Measurements from ENCODE around the gene RANBP9. TPM values are rescaled to one million over a fixed set of nuclear protein-coding genes. Genes with fewer than 3 reads are reported as not detected.

The RANBP9 gene
- total RNA-seq, 2 experiments from 2014 or later, result 53.3 to 56.2 TPM

DNA sequence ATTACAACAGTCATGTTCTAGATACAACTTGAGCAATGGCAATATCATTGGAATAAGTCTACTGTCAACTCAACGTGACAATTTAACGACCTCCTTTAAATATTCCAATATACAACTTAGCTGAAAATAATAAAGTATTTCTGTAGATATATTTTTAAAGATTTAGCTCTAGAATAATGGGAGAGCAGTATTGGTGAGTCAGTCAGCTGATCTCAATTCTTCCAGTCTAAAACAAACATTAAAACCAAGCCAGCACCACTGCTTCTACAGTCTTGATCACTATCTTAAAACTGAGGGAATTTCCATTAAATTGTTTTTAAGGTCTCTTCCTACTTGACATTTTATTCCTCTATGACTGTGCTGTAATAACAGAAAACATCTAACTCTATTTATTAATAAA, 58.3 kb downstream of the RANBP9 start:
- ChIA-PET CTCF (interaction anchor here (0.6 to 1.3 kb wide), 3 partner anchors 28 to 142 kb away, joined by 3 to 6 read pairs (median 4); no protein-coding TSS in a partner anchor), POLR2A (interaction anchor here (1.5 kb wide), 1 partner anchor 57 kb away, joined by 4 read pairs; no protein-coding TSS in a partner anchor)

DNA sequence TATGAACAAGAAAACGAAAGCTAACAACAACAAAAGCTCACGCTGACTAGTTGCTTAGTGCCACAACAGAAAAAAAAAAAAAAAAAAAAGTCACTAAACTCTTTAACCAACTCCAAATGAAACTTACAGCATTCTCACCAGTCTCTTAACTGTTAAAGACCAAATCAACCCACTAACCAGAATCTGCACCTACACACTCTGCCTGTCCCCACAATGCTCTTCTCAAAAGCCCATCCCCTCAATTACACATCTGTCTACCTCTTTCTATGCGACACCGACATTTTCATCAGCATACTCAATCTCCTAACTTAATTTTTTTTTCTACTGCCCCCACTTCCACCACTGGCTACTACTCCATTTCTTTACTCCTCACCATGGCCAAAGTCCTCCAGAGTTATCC, 62.2 kb downstream of the RANBP9 start:
- no peaks in the 10 kb centered on the region for H3K27me3 Mint-ChIP-seq
- peak overlapping the region; percentile 10 for H3K4me3 Mint-ChIP-seq
- no peaks in the 10 kb centered on the region for H3K9me3 Mint-ChIP-seq
- TF ChIP-seq, protein P1, sequence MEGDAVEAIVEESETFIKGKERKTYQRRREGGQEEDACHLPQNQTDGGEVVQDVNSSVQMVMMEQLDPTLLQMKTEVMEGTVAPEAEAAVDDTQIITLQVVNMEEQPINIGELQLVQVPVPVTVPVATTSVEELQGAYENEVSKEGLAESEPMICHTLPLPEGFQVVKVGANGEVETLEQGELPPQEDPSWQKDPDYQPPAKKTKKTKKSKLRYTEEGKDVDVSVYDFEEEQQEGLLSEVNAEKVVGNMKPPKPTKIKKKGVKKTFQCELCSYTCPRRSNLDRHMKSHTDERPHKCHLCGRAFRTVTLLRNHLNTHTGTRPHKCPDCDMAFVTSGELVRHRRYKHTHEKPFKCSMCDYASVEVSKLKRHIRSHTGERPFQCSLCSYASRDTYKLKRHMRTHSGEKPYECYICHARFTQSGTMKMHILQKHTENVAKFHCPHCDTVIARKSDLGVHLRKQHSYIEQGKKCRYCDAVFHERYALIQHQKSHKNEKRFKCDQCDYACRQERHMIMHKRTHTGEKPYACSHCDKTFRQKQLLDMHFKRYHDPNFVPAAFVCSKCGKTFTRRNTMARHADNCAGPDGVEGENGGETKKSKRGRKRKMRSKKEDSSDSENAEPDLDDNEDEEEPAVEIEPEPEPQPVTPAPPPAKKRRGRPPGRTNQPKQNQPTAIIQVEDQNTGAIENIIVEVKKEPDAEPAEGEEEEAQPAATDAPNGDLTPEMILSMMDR (IDR thresholded peaks at IDR 0.05), result no peak
- intact Hi-C loops (cut with micrococcal nuclease), result no loop called here
- H3K36me3 Mint-ChIP-seq (ENCODE audit: low read depth), result peaks cover 27% of the 10 kb centered on the region
- ATAC-seq (peak; percentile 42), DNase-seq (no peak)
- POLR2A ChIA-PET, result interaction anchor here (1.3 kb wide), 1 partner anchor 10 kb away, joined by 3 read pairs; no protein-coding TSS in a partner anchor
- H3K4me1 Mint-ChIP-seq (ENCODE audit: low read depth), result peaks cover 24% of the 10 kb centered on the region
- CTCF ChIA-PET, result interaction anchor here (1.1 kb wide), 3 partner anchors 15 to 46 kb away, joined by 3 to 6 read pairs (median 3); no protein-coding TSS in a partner anchor
- peak overlapping the region; percentile 70 for H3K27ac Mint-ChIP-seq

More for the DNA sequence above, 58.3 kb downstream of the RANBP9 start:
- TF ChIP-seq, protein P1 (IDR thresholded peaks at IDR 0.05), result no peak
- Mint-ChIP-seq H3K27ac (no peak overlapping the region), H3K36me3 (ENCODE audit: low read depth) (peaks cover 31% of the 10 kb centered on the region), H3K27me3 (no peaks in the 10 kb centered on the region), H3K9me3 (no peaks in the 10 kb centered on the region), H3K4me1 (ENCODE audit: low read depth) (peaks cover 30% of the 10 kb centered on the region), H3K4me3 (no peak overlapping the region)
- ATAC-seq (no peak), DNase-seq (no peak)
- intact Hi-C loops (cut with micrococcal nuclease), result no loop called here

DNA sequence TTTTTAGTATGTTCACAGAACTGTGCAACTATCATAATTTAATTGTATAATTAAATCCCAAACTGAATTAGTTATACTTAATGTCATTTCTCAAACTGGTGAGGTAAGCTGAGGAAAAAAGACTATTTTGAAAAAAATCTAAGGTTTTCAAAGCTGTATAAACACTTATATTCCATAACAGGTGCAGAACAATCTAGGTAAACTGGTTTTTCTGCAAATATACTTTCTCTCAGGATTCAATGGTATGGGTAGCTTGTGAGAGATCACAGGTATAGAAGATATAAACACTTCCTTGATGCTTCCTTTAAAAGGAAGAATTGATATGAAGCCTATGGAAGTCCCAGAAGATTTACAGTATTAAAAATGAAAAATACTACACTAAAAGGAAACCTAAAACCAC, 62.8 kb downstream of the RANBP9 start:
- H3K27ac Mint-ChIP-seq, result no peak overlapping the region
- POLR2A ChIA-PET, result no interaction called here
- no peak overlapping the region for H3K4me3 Mint-ChIP-seq
- CTCF ChIA-PET, result interaction anchor here (1.1 kb wide), 4 partner anchors 15 to 46 kb away, joined by 3 to 6 read pairs (median 4); partner anchors contain the start of gene NOL7
- no peak for ATAC-seq
- H3K9me3 Mint-ChIP-seq, result no peaks in the 10 kb centered on the region
- intact Hi-C loops (cut with micrococcal nuclease), result no loop called here
- H3K36me3 Mint-ChIP-seq (ENCODE audit: low read depth), result peaks cover 28% of the 10 kb centered on the region
- DNase-seq, result no peak
- H3K27me3 Mint-ChIP-seq, result no peaks in the 10 kb centered on the region
- peaks cover 22% of the 10 kb centered on the region for H3K4me1 Mint-ChIP-seq (ENCODE audit: low read depth)
- TF ChIP-seq, protein P1 (IDR thresholded peaks at IDR 0.05), result no peak

DNA sequence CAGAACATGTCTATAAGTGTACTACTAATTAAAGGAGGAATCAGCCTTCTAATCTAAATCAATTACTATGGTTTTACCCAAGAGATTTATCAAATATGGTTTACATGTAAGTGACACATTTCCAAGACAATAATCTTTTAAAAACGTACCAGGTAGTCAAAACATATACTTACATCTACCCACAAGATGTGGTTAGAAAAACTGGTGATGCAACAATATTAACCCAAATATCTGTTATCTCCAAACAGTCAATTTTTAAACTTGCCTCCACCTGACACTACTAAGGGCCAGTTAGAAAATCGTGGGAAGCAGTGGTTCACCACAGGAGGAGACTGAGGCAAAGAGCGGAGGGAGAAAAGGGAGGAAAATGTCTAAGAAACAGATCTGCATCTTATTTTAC, 68.5 kb downstream of the RANBP9 start:
- Mint-ChIP-seq H3K9me3 (no peaks in the 10 kb centered on the region), H3K27ac (no peak overlapping the region), H3K4me3 (no peak overlapping the region), H3K27me3 (no peaks in the 10 kb centered on the region), H3K4me1 (ENCODE audit: low read depth) (peaks cover 29% of the 10 kb centered on the region), H3K36me3 (ENCODE audit: low read depth) (peaks cover 32% of the 10 kb centered on the region)
- ATAC-seq, result no peak
- TF ChIP-seq, protein P1 (IDR thresholded peaks at IDR 0.05), result no peak
- ChIA-PET POLR2A (no interaction called here), CTCF (interaction anchor here (1.3 kb wide), 1 partner anchor 11 kb away, joined by 3 read pairs; no protein-coding TSS in a partner anchor)
- no peak for DNase-seq
- intact Hi-C loops (cut with micrococcal nuclease), result no loop called here

DNA sequence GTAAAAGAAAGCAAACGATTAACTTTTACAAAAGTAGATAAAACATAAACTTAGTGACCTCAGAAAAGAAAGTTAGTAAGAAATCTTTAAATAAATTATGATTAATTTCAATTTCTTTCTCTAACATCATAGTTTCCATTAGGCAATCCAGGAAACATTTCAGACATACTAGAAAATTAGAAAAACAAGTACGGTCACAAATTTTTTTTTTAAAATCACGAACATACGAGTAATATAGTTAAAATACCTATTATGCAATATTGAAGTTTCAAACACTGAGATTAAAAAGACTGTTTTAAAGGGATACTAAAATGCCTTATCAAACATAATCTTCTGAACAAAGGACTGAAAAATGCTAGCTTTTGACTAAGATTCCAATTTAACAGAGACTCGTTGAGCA, 70.3 kb downstream of the RANBP9 start:
- no peak for DNase-seq
- TF ChIP-seq, protein P1 (IDR thresholded peaks at IDR 0.05), result no peak
- Mint-ChIP-seq H3K27ac (peak overlapping the region; percentile 87), H3K4me3 (no peak overlapping the region), H3K27me3 (no peaks in the 10 kb centered on the region), H3K9me3 (no peaks in the 10 kb centered on the region), H3K4me1 (ENCODE audit: low read depth) (peaks cover 39% of the 10 kb centered on the region), H3K36me3 (ENCODE audit: low read depth) (peaks cover 40% of the 10 kb centered on the region)
- ATAC-seq, result no peak
- ChIA-PET POLR2A (interaction anchor here (0.5 kb wide), 1 partner anchor 41 kb away, joined by 3 read pairs; no protein-coding TSS in a partner anchor), CTCF (interaction anchor here (1.1 to 1.5 kb wide), 3 partner anchors 10 to 28 kb away, joined by 3 to 4 read pairs (median 3); partner anchors contain the start of gene NOL7)
- intact Hi-C loops (cut with micrococcal nuclease), result no loop called here

Measured in activated CD8-positive, alpha-beta T cell treated with anti-CD3 and anti-CD28 coated beads for 36 hours (primary cell).